HepG2 (cell line): ENCODE measurements around the gene EYA2. TPM values are rescaled to one million over a fixed set of nuclear protein-coding genes. Genes with fewer than 3 reads are reported as not detected.

ENCODE experiments used
- CHD2 ChIP-seq: IDR thresholded peaks from 2 replicates; pipeline ENCODE4 v1.6.1; 2011; ENCODE audit warnings: low read depth, low read length, improper control_type of control experiment
- EZH2 ChIP-seq: conservative IDR thresholded peaks from 2 replicates; pipeline ENCODE4 v1.6.1; 2012; ENCODE audit warnings: mild to moderate bottlenecking, low read depth, low read length, moderate library complexity
- FOXO4 ChIP-seq: sonication (generic); formaldehyde crosslinking; conservative IDR thresholded peaks from 2 replicates; pipeline ENCODE4 v1.8.1; 2023; ENCODE audit warnings: missing genetic modification reagents
- HES4 ChIP-seq: sonication (generic); formaldehyde crosslinking; IDR thresholded peaks from 2 replicates; pipeline ENCODE4 v1.9.0; 2021; ENCODE audit warnings: mild to moderate bottlenecking, missing genetic modification reagents, borderline replicate concordance
- MAFF ChIP-seq: IDR thresholded peaks from 2 replicates; pipeline ENCODE4 v1.6.1; 2011; ENCODE audit warnings: low read depth, low read length, improper control_type of control experiment
- MZF1 ChIP-seq: sonication (generic); formaldehyde crosslinking; IDR thresholded peaks from 2 replicates; pipeline ENCODE4 v1.8.1; 2023; ENCODE audit warnings: mild to moderate bottlenecking, missing genetic modification reagents, borderline replicate concordance
- SNAPC4 ChIP-seq: sonication (generic); formaldehyde crosslinking; IDR thresholded peaks from 2 replicates; pipeline ENCODE4 v1.4.0; 2020; ENCODE audit warnings: mild to moderate bottlenecking, missing genetic modification reagents
- ZNF143 ChIP-seq: sonication (generic); formaldehyde crosslinking; IDR thresholded peaks from 2 replicates; pipeline ENCODE4 v1.4.0; 2020; ENCODE audit warnings: missing genetic modification reagents
- ZNF205 ChIP-seq: IDR thresholded peaks from 2 replicates; pipeline ENCODE4 v1.6.1; 2018; ENCODE audit warnings: missing biosample characterization, missing genetic modification reagents
- ZNF280B ChIP-seq: sonication (generic); formaldehyde crosslinking; IDR thresholded peaks from 2 replicates; pipeline ENCODE4 v1.5.0; 2020; ENCODE audit warnings: missing genetic modification reagents, mild to moderate bottlenecking, borderline replicate concordance
- polyA plus RNA-seq, 8 experiments: library from polyadenylated mRNA; depleted of rRNA in 3 of 8; stranded (reverse) in 7 of 8; unstranded in 1 of 8; fragments of >200 nt; fragmentation: Illumina TruSeq in 4 of 8; extraction: Trizol in 4 of 8; gene quantifications; 2 replicates each; pipeline versions ENCODE4 v1.2.1 to v1.2.3, GENCODE V29; 2011 to 2016; ENCODE audit warnings: low read depth in 4 of 8, missing spikeins in 1 of 8, mixed read lengths in 1 of 8; ENCODE audit not compliant: insufficient read depth in 1 of 8
- total RNA-seq, 5 experiments: library from RNA; depleted of rRNA; stranded (reverse); fragments of >200 nt; fragmentation: Illumina TruSeq; extraction: Trizol; gene quantifications; 2 replicates each; pipeline ENCODE4 v1.2.3, GENCODE V29; 2016; ENCODE audit warnings: low read depth in 1 of 5

Gene EYA2
- total and polyA plus RNA-seq, 2 of the 13 experiments (the other 11 are each of a cell fraction or from before 2014, with no cell fraction given), result not detected

- no peak for TF ChIP-seq HES4 (CRISPR knock-in tag)
- TF ChIP-seq ZNF205, result no peak
- TF ChIP-seq MAFF, result peak; percentile 77
- no peak for TF ChIP-seq ZNF143 (CRISPR knock-in tag)
- TF ChIP-seq ZNF280B (CRISPR knock-in tag), result no peak
- no peak for TF ChIP-seq SNAPC4
- TF ChIP-seq FOXO4 (CRISPR knock-in tag), result 0 out of 2 replicates have a peak, but pooled peaks have one; percentile 68
- no peak for TF ChIP-seq EZH2
- no peak for TF ChIP-seq CHD2
- no peak for TF ChIP-seq MZF1 (CRISPR knock-in tag)
Observed at GRCh38 chr20:47113362-47114109, 218.9 kb downstream of the EYA2 start (continued).
